SH-SY5Y (cell line): Measurements from ENCODE around the gene POLE4.

Experiments
- GATA2 ChIP-seq: IDR thresholded peaks from 2 replicates; pipeline ENCODE4 v1.6.1; 2011; ENCODE audit warnings: mild to moderate bottlenecking, low read depth, low read length
- GATA3 ChIP-seq: IDR thresholded peaks from 2 replicates; pipeline ENCODE4 v1.6.1; 2011; ENCODE audit warnings: low read depth, mild to moderate bottlenecking, low read length, moderate library complexity

DNA sequence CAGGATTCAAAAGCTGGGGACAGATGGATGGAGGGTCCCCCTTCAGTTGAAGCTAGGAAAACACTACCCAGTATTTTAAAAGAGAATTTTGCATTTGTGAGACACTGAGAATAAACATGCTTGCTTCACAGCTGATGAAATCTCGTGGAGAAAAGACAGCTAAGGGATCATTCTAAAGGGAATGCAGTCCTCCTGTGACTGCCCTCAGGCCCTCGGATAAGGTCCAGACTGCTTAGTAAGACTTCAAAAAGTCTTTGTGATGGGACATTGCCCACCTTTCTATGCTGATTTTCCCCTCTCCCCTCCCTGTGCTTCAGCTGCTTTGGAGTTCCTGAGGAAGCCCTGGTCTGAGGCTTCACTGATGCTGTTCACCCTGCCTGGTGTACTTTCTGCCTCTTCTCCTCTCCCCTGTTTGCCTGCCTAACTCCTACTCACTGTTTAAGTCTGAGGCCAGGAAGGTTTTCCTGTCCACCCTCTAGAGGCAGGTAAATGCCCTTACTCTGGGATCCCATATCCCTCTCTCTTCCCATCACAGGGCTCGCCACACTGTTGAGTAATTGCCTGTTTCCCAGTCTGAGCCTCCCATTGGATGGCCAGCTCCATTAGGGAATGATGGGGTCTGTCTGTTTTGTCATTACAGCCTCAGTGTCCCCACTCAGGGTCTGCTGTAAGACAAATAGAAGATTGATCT, 26.6 kb downstream of the POLE4 start:
- no peak for TF ChIP-seq GATA2
- TF ChIP-seq GATA3 = no peak
